ENCODE data around the gene CDT1.
A peak's percentile ranks its signal among the peaks of the same experiment; 100 is the strongest.
"Not testable (repeated sequence)": the region's sequence is repeated elsewhere in the genome, so short reads cannot be mapped to it uniquely, and the experiment has no call there.

CDT1 gene

GRCh38 chr16:88782454-88783390 lies 20.9 kb upstream of the CDT1 start:
- peak in 1 of 2 donors; percentile 66 for DNase-seq (ENCODE audit: low read depth in 1 of 2, low spot score in 1 of 2)

GRCh38 chr16:88783391-88784073 lies 20.1 kb upstream of the CDT1 start:
- no peak for DNase-seq (ENCODE audit: low read depth in 1 of 2, low spot score in 1 of 2)

GRCh38 chr16:88784074-88784855 lies 19.3 kb upstream of the CDT1 start:
- peak in 1 of 2 donors; percentile 21 for DNase-seq (ENCODE audit: low read depth in 1 of 2, low spot score in 1 of 2)

GRCh38 chr16:88784856-88785105 lies 18.8 kb upstream of the CDT1 start:
- DNase-seq (ENCODE audit: low read depth in 1 of 2, low spot score in 1 of 2), result no peak

- peak; percentile 73 to 77 for DNase-seq (ENCODE audit: low read depth in 1 of 2, low spot score in 1 of 2)
Measured at GRCh38 chr16:88785106-88785924, 18.3 kb upstream of the CDT1 start, which contains the start of gene PIEZO1. Gene PIEZO1, minus strand, starts transcription at chr16:88785220. Its CDS starts 256 bp downstream, at chr16:88784964.

- DNase-seq (ENCODE audit: low read depth in 1 of 2, low spot score in 1 of 2), result no peak
Measured at GRCh38 chr16:88787579-88788314, 15.8 kb upstream of the CDT1 start.

GRCh38 chr16:88788749-88789148 lies 14.8 kb upstream of the CDT1 start:
- not testable (repeated sequence) for DNase-seq (ENCODE audit: low read depth in 1 of 2, low spot score in 1 of 2)

GRCh38 chr16:88789594-88789993 lies 14.0 kb upstream of the CDT1 start:
- no peak for DNase-seq (ENCODE audit: low read depth in 1 of 2, low spot score in 1 of 2)

- no peak for DNase-seq (ENCODE audit: low read depth in 1 of 2, low spot score in 1 of 2)
Measured at GRCh38 chr16:88790312-88791211, 13.0 kb upstream of the CDT1 start.

GRCh38 chr16:88792078-88792550 lies 11.5 kb upstream of the CDT1 start:
- DNase-seq (ENCODE audit: low read depth in 1 of 2, low spot score in 1 of 2), result no peak

- no peak for DNase-seq (ENCODE audit: low read depth in 1 of 2, low spot score in 1 of 2)
Measured at GRCh38 chr16:88792668-88793250, 10.8 kb upstream of the CDT1 start.

GRCh38 chr16:88793251-88793954 lies 10.2 kb upstream of the CDT1 start:
- DNase-seq (ENCODE audit: low read depth in 1 of 2, low spot score in 1 of 2), result no peak

GRCh38 chr16:88796278-88796677 lies 7.3 kb upstream of the CDT1 start:
- DNase-seq (ENCODE audit: low read depth in 1 of 2, low spot score in 1 of 2), result no peak

GRCh38 chr16:88798073-88798472 lies 5.5 kb upstream of the CDT1 start:
- no peak for DNase-seq (ENCODE audit: low read depth in 1 of 2, low spot score in 1 of 2)

GRCh38 chr16:88798772-88799455 lies 4.7 kb upstream of the CDT1 start:
- no peak for DNase-seq (ENCODE audit: low read depth in 1 of 2, low spot score in 1 of 2)

GRCh38 chr16:88799569-88800276 lies 3.9 kb upstream of the CDT1 start:
- DNase-seq (ENCODE audit: low read depth in 1 of 2, low spot score in 1 of 2), result no peak

GRCh38 chr16:88800277-88800592 lies 3.4 kb upstream of the CDT1 start:
- DNase-seq (ENCODE audit: low read depth in 1 of 2, low spot score in 1 of 2), result no peak

Data from stimulated activated CD4-positive, alpha-beta T cell treated with anti-CD3 and anti-CD28 coated beads, Interleukin-15, amount 100 ng/mL, for 1 hour (primary cell).